Astrocyte of the cerebellum (primary cell): ENCODE measurements around the gene UQCRHL.
"Not testable (repeated sequence)": the region's sequence is repeated elsewhere in the genome, so short reads cannot be mapped to it uniquely, and the experiment has no call there.

ENCODE experiments used
- DNase-seq: peaks from one replicate; pipeline ENCODE4 v3.0.0-alpha.2; 2011; ENCODE audit warnings: low read depth
- H3K4me3 ChIP-seq: 2 replicates; pipeline ENCODE4 v1.5.1; 2011; ENCODE audit warnings: mild to moderate bottlenecking, low read depth, low read length, moderate library complexity
- CTCF ChIP-seq: IDR thresholded peaks from 2 replicates; pipeline ENCODE4 v1.5.1; 2012; ENCODE audit warnings: low read length, low read depth, moderate library complexity, mild to moderate bottlenecking; ENCODE audit errors: missing control alignments
- in situ Hi-C: cut with HindIII; loops from 2 replicates; pipeline ENCODE4 v1.10.0; 2017; ENCODE audit warnings: low sequenced_read_pairs

UQCRHL gene

DNA sequence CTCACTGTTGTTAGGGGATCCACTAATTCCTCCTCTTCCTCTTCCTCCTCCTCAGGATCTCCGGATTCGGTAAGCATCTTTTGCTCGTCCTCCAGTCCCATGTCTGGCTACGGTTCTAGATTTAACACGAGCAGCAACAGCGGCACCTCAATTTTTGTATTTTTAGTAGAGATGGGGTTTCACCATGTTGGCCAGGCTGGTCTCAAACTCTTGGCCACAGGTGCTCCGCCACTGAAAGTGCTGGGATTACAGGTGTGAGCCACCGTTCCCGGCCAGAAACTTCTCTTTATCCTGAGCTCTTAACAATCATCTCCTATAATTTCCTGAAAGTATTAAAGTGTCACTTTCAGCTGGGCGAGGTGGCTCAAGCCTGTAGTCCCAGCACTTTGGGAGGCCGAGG is at the start of gene UQCRHL:
UQCRHL (minus strand) TSS at position 101 of the 400 bp plus-strand sequence; CDS start at position 101, 0 bp downstream.
- in situ Hi-C loops, DNase-seq, H3K4me3 ChIP-seq: not testable (repeated sequence)

- in situ Hi-C loops = no loop called here
Observed at GRCh38 chr1:15856888-15857287, 49.4 kb upstream of the UQCRHL start.

DNA sequence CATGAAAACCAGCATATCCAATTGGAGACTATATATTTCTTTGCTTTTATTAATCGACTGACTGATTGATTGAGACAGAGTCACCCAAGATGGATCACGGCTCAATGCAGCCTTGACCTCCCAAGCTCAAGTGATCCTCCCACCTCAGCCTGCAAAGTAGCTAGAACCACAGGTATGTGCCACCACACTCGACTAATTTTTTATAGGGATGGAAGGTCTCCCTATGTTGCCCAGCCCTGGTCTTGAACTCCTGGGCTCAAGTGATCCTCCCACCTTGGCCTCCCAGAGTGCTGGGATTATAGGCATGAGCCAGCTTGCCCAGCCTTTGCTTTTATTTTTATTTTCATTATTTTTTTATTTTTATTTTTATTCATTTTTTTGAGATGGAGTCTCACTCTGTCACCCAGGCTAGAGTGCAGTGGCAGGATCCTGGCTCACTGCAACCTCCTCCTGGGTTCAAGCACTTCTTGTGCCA is 45.4 kb upstream of the UQCRHL start:
- no peak for DNase-seq
- no peak overlapping the region for H3K4me3 ChIP-seq
- TF ChIP-seq CTCF = no peak
- in situ Hi-C loops = no loop called here

More at GRCh38 chr1:15856888-15857287, 49.4 kb upstream of the UQCRHL start:
- no peak for TF ChIP-seq CTCF
- H3K4me3 ChIP-seq = no peak overlapping the region
- DNase-seq = no peak

DNA sequence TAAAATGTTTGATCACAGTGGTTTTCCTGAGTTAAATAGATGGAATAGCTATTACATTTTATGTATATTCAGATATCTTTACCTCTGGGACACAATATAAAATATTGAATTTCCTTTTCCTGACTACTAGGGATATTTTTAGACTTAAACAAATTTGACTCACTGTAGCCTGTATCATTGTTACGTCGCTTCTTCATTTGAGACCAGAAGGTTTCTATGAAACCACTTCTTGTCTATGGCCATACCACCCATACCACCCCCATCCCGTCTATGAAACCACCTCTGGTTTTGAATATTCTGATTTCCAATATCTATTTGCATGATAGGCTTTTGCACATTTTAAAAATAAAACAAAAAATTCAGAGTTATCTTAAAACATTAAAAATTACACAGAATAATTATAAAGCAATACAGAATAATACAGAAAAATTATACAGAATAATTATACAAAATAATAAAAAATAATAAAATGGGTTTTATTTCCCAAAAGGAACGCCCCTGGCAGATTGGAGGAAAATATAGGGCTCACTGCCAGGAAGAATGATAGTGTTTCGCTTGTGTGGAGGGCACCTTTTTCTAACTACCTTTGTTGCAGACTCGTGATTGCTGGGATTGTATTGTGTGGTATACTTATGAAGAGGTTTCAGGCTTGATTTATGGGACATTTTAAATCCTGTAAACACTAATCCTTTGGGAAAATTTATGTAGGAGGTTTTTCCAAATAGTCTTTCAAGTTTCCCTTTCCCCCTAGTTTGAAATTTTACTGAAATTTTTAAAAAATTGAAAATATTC is 44.8 kb upstream of the UQCRHL start:
- in situ Hi-C loops = no loop called here
- TF ChIP-seq CTCF = no peak
- DNase-seq = no peak
- no peak overlapping the region for H3K4me3 ChIP-seq

DNA sequence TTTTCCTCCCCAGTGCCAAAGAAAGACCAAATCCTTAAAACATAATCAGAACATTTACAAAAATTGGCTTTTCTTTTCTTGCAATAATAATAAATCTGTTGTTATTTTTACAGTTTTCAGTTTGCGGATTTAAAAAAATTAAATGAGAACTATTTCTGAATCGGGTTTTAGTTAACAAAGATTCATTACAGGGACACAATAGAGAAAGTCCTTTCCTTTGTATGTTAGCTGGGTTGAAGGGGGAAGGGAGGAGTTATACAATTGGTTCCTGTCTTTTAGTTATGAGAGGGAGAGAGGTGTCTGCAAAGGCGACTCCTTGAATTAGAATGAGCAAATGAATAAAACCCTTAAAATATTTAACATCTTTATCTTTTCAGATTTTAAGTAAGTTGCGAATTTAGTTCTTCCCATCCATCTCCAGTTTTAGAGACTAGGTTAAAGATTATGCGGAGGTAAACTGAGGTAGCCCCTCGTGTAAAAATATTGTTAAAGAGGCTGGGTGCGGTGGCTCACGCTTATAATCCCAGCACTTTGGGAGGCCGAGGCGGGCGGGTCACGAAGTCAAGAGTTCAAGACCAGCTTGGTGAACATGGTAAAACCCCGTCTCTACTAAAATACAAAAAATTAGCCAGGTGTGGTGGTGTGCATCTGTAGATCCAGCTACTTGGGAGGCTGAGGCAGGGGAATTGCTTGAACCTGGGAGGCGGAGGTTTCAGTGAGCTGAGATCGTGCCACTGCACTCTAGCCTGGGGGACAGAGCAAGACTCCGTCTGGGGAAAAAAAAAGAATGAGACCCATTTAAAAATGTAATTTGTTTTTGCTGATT is 44.0 kb upstream of the UQCRHL start:
- peak overlapping the region; percentile 9 for H3K4me3 ChIP-seq
- in situ Hi-C loops = no loop called here
- no peak for TF ChIP-seq CTCF
- no peak for DNase-seq

DNA sequence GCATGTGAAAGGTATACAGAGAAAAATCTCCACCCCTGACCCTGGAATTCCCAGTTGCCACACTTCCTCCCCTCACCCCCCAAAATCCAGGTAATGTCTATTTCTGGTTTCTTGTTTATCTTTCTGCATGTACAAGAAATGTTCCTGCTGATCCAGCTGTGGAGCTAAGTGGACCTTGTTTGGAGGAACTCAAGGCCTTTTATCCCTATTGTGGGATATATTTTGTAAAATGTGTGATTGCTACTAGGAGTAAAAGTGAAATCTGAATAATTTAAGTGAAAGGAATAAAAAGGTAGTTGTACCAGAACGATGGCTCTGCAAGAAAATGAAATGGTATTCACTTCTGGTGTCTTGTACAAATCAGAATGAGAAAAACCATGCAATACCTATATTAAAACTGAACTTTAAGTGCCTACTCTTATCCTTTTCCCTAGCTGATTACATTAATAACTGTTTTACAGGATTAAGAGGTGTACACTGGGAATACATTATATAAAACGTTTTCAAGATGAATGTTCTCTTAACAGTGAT is 43.1 kb upstream of the UQCRHL start:
- no peak for TF ChIP-seq CTCF
- in situ Hi-C loops = no loop called here
- DNase-seq = no peak
- peak overlapping the region; percentile 90 for H3K4me3 ChIP-seq
